HEK293T (cell line): Measurements from ENCODE around the gene PPIA.

Experiments used
- BHLHE40 ChIP-seq: fragments of 450-650 bp; IDR thresholded peaks from 2 replicates; pipeline ENCODE4 v1.6.1; 2016; ENCODE audit warnings: mild to moderate bottlenecking, moderate library complexity, borderline replicate concordance
- FOXM1 ChIP-seq: fragments of 450-650 bp; IDR thresholded peaks from 2 replicates; pipeline ENCODE4 v1.6.1; 2017; ENCODE audit warnings: mild to moderate bottlenecking, borderline replicate concordance
- HDGF ChIP-seq: fragments of 450-650 bp; IDR thresholded peaks from 2 replicates; pipeline ENCODE4 v1.6.1; 2017; ENCODE audit warnings: antibody characterized with exemption, borderline replicate concordance

GRCh38 chr7:44769376-44769775 is 27.1 kb upstream of the PPIA start:
- TF ChIP-seq HDGF (no peak), BHLHE40 (no peak), FOXM1 (no peak)
